ENCODE results near the gene SLC28A2. TPM values are rescaled to one million over a fixed set of nuclear protein-coding genes. Genes with fewer than 3 reads are reported as not detected.

The SLC28A2 gene
- total RNA-seq, 2 experiments from 2014 or later = not detected

DNA sequence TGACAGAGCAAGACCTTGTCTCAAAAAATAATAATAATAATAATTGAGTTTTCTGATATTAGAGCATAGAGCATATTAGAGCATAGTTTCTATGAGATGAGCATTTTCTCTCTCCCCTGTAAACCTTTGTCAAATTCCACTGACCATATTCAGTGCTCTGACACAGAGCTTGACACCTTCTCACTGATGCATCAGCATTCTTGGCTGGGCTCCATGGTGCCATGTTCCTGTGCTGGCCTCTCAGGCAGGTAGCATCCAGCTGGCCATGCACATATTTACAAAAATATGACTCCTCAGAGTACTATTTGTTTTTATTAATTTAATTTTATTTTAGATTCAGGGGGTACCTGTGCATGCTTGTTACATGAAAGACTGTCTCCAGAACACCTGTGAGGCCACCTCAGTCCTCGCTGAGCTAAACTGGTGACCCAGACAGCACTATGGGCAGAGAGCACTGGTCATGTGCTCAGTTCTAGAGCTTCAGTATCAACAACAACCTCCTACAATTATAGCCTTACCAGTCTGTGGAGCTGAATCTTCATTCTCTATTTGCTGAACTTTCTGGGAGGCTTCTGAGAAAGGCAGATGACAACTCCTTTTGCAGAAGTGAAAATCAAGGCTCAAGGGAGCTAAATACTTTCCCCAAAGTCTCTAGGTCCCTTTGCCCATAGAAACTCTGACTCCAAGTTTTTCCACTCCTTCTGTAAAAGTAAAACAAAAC lies 21.6 kb upstream of the SLC28A2 start:
- no peaks in the 10 kb centered on the region for H3K4me1 Mint-ChIP-seq (ENCODE audit: low read depth)
- Histone ChIP-seq H3K4me1 (ENCODE audit: insufficient read depth, low read length) (no peaks in the 10 kb centered on the region), H3K36me3 (ENCODE audit: insufficient read depth, low read length) (no peaks in the 10 kb centered on the region), H3K27ac (ENCODE audit: low read depth in 1 of 2, low read length in 2 of 2) (no peak overlapping the region), H3K4me3 (ENCODE audit: low read length) (no peak overlapping the region), H3K9me3 (ENCODE audit: control insufficient read depth in 1 of 2, insufficient read depth in 1 of 2, low read length in 2 of 2) (peaks cover 13 to 15% of the 10 kb centered on the region in 2 experiments), H3K27me3 (ENCODE audit: control insufficient read depth in 1 of 2, insufficient read depth in 2 of 2, low read length in 2 of 2) (peaks cover 0 to 8% of the 10 kb centered on the region in 2 experiments)
- ATAC-seq (ENCODE audit: poor library complexity) (no peak), DNase-seq (no peak)
- TF ChIP-seq, protein P1, sequence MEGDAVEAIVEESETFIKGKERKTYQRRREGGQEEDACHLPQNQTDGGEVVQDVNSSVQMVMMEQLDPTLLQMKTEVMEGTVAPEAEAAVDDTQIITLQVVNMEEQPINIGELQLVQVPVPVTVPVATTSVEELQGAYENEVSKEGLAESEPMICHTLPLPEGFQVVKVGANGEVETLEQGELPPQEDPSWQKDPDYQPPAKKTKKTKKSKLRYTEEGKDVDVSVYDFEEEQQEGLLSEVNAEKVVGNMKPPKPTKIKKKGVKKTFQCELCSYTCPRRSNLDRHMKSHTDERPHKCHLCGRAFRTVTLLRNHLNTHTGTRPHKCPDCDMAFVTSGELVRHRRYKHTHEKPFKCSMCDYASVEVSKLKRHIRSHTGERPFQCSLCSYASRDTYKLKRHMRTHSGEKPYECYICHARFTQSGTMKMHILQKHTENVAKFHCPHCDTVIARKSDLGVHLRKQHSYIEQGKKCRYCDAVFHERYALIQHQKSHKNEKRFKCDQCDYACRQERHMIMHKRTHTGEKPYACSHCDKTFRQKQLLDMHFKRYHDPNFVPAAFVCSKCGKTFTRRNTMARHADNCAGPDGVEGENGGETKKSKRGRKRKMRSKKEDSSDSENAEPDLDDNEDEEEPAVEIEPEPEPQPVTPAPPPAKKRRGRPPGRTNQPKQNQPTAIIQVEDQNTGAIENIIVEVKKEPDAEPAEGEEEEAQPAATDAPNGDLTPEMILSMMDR (IDR thresholded peaks at IDR 0.05) = no peak
- peaks cover 3% of the 10 kb centered on the region for H3K9me3 Mint-ChIP-seq
- H3K4me3 Mint-ChIP-seq = no peak overlapping the region
- H3K27ac Mint-ChIP-seq = no peak overlapping the region
- intact Hi-C loops (cut with DNase I, micrococcal nuclease) = no loop called here
- no peaks in the 10 kb centered on the region for H3K36me3 Mint-ChIP-seq (ENCODE audit: low read depth)
- CTCF ChIA-PET = no interaction called here
- H3K27me3 Mint-ChIP-seq = peaks cover 21% of the 10 kb centered on the region
- POLR2A ChIA-PET = no interaction called here

DNA sequence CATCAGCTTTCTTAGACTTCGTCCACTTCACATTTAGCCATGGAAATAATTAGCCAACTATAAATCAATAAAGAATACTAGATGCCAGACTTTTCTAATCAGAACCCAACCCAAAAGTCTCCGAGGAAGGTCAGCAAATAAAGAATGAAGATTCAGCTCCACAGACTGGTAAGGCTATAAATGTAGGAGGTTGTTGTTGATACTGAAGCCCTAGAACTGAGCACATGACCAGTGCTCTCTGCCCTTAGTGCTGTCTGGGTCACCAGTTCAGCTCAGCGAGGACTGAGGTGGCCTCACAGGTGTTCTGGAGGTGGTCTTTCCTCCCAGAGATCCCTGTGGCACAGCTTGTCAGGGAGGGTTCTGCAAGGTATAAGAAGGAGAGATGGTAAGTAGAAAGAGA lies 20.9 kb upstream of the SLC28A2 start:
- DNase-seq (no peak), ATAC-seq (ENCODE audit: poor library complexity) (no peak)
- Mint-ChIP-seq H3K9me3 (peaks cover 3% of the 10 kb centered on the region), H3K4me1 (ENCODE audit: low read depth) (no peaks in the 10 kb centered on the region), H3K27ac (no peak overlapping the region), H3K27me3 (peaks cover 16% of the 10 kb centered on the region), H3K36me3 (ENCODE audit: low read depth) (no peaks in the 10 kb centered on the region), H3K4me3 (no peak overlapping the region)
- Histone ChIP-seq H3K27ac (ENCODE audit: low read depth in 1 of 2, low read length in 2 of 2) (no peak overlapping the region), H3K4me3 (ENCODE audit: low read length) (no peak overlapping the region), H3K4me1 (ENCODE audit: insufficient read depth, low read length) (no peaks in the 10 kb centered on the region), H3K36me3 (ENCODE audit: insufficient read depth, low read length) (no peaks in the 10 kb centered on the region), H3K27me3 (ENCODE audit: control insufficient read depth in 1 of 2, insufficient read depth in 2 of 2, low read length in 2 of 2) (peaks cover 0 to 8% of the 10 kb centered on the region in 2 experiments), H3K9me3 (ENCODE audit: control insufficient read depth in 1 of 2, insufficient read depth in 1 of 2, low read length in 2 of 2) (peaks cover 13 to 17% of the 10 kb centered on the region in 2 experiments)
- POLR2A ChIA-PET = no interaction called here
- CTCF ChIA-PET = no interaction called here
- intact Hi-C loops (cut with DNase I, micrococcal nuclease) = no loop called here
- TF ChIP-seq, protein P1 (IDR thresholded peaks at IDR 0.05) = no peak

DNA sequence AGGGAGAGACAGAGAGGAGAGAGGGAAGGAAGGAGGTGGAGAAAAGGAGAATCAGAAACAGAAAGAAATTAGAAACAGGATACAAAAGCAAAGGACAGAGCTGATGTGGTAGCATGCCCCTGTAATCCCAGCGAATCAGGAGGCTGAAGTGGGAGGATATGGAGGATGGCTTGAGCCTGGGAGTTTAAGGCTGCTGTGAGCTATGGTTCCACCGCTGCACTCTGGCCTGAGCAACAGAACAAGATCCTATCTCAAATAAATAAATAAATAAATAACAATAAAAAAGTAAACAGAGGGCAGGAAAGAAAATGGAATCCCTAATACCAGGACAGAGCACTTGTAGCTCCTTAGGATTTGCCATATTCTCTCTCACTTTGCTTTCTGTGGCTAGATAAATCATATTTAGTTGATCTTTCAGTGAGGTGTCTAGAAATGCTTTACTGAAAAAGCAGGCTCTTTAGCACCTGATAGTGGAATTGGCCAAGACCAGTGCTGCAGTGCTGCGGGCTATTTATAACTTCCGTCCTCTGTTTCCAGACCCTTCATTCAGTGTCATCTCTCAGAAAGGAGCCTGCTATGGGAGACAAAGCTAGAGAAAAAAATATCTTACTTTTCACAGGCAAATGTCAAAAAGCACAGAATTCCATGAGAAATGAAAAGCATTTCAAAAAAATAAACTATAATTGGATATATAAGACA lies 20.0 kb upstream of the SLC28A2 start:
- POLR2A ChIA-PET = no interaction called here
- peaks cover 12% of the 10 kb centered on the region for H3K9me3 Mint-ChIP-seq
- DNase-seq (no peak), ATAC-seq (ENCODE audit: poor library complexity) (no peak)
- Histone ChIP-seq H3K9me3 (ENCODE audit: control insufficient read depth in 1 of 2, insufficient read depth in 1 of 2, low read length in 2 of 2) (peaks cover 13 to 19% of the 10 kb centered on the region in 2 experiments), H3K4me1 (ENCODE audit: insufficient read depth, low read length) (no peaks in the 10 kb centered on the region), H3K4me3 (ENCODE audit: low read length) (no peak overlapping the region), H3K27me3 (ENCODE audit: control insufficient read depth in 1 of 2, insufficient read depth in 2 of 2, low read length in 2 of 2) (peaks cover 0 to 8% of the 10 kb centered on the region in 2 experiments), H3K36me3 (ENCODE audit: insufficient read depth, low read length) (no peaks in the 10 kb centered on the region), H3K27ac (ENCODE audit: low read depth in 1 of 2, low read length in 2 of 2) (no peak overlapping the region)
- H3K4me1 Mint-ChIP-seq (ENCODE audit: low read depth) = no peaks in the 10 kb centered on the region
- H3K27me3 Mint-ChIP-seq = peaks cover 20% of the 10 kb centered on the region
- TF ChIP-seq, protein P1 (IDR thresholded peaks at IDR 0.05) = no peak
- intact Hi-C loops (cut with DNase I, micrococcal nuclease) = no loop called here
- H3K4me3 Mint-ChIP-seq = no peak overlapping the region
- no peak overlapping the region for H3K27ac Mint-ChIP-seq
- CTCF ChIA-PET = no interaction called here
- peaks cover 6% of the 10 kb centered on the region for H3K36me3 Mint-ChIP-seq (ENCODE audit: low read depth)
